ENCODE results near the gene DNAJC30. TPM values are rescaled to one million over a fixed set of nuclear protein-coding genes. Genes with fewer than 3 reads are reported as not detected.
A peak's percentile ranks its signal among the peaks of the same experiment; 100 is the strongest.
"Not testable (repeated sequence)": the region's sequence is repeated elsewhere in the genome, so short reads cannot be mapped to it uniquely, and the experiment has no call there.

Gene DNAJC30
- total RNA-seq, 1 donor: 2.9 TPM

- Histone ChIP-seq H3K27ac (ENCODE audit: low read depth, low read length) (no peak overlapping the region), H2AFZ (ENCODE audit: low read length) (no peak overlapping the region), H3K4me3 (ENCODE audit: insufficient read depth, low read length) (no peak overlapping the region), H3K4me2 (ENCODE audit: insufficient read depth, low read length) (no peak overlapping the region), H3K27me3 (ENCODE audit: insufficient read depth, low read length) (no peaks in the 10 kb centered on the region), H3K4me1 (ENCODE audit: insufficient read depth, low read length) (no peaks in the 10 kb centered on the region), H3K36me3 (ENCODE audit: insufficient read depth, low read length) (no peaks in the 10 kb centered on the region), H3K9me3 (ENCODE audit: low read depth, low read length) (no peaks in the 10 kb centered on the region), H3K79me2 (ENCODE audit: insufficient read depth, low read length) (no peaks in the 10 kb centered on the region), H4K20me1 (ENCODE audit: insufficient read depth, low read length) (no peaks in the 10 kb centered on the region)
- DNase-seq (ENCODE audit: insufficient read length, low spot score, missing footprints): peak; percentile 26
- no peak for TF ChIP-seq CTCF (IDR thresholded peaks at IDR 0.05; ENCODE audit: extremely low read depth, low read depth, low read length)
Measured at GRCh38 chr7:73727952-73728351, 44.7 kb upstream of the DNAJC30 start.

- H3K36me3 ChIP-seq (ENCODE audit: insufficient read depth, low read length): no peaks in the 10 kb centered on the region
- H3K4me3 ChIP-seq (ENCODE audit: insufficient read depth, low read length): no peak overlapping the region
- no peak overlapping the region for H2AFZ ChIP-seq (ENCODE audit: low read length)
- no peaks in the 10 kb centered on the region for H3K79me2 ChIP-seq (ENCODE audit: insufficient read depth, low read length)
- no peaks in the 10 kb centered on the region for H3K9me3 ChIP-seq (ENCODE audit: low read depth, low read length)
- H3K4me2 ChIP-seq (ENCODE audit: insufficient read depth, low read length): no peak overlapping the region
- peak; percentile 3 for TF ChIP-seq CTCF (IDR thresholded peaks at IDR 0.05; ENCODE audit: extremely low read depth, low read depth, low read length)
- DNase-seq (ENCODE audit: insufficient read length, low spot score, missing footprints): no peak
- no peaks in the 10 kb centered on the region for H3K27me3 ChIP-seq (ENCODE audit: insufficient read depth, low read length)
- no peaks in the 10 kb centered on the region for H4K20me1 ChIP-seq (ENCODE audit: insufficient read depth, low read length)
- H3K4me1 ChIP-seq (ENCODE audit: insufficient read depth, low read length): no peaks in the 10 kb centered on the region
- H3K27ac ChIP-seq (ENCODE audit: low read depth, low read length): no peak overlapping the region
Measured at GRCh38 chr7:73726083-73726466, 42.8 kb upstream of the DNAJC30 start.

- TF ChIP-seq CTCF (IDR thresholded peaks at IDR 0.05; ENCODE audit: extremely low read depth, low read depth, low read length): no peak
- no peaks in the 10 kb centered on the region for H4K20me1 ChIP-seq (ENCODE audit: insufficient read depth, low read length)
- peaks cover 6% of the 10 kb centered on the region for H3K79me2 ChIP-seq (ENCODE audit: insufficient read depth, low read length)
- no peaks in the 10 kb centered on the region for H3K27me3 ChIP-seq (ENCODE audit: insufficient read depth, low read length)
- no peak overlapping the region for H2AFZ ChIP-seq (ENCODE audit: low read length)
- no peak for DNase-seq (ENCODE audit: insufficient read length, low spot score, missing footprints)
- no peak overlapping the region for H3K4me3 ChIP-seq (ENCODE audit: insufficient read depth, low read length)
- H3K4me2 ChIP-seq (ENCODE audit: insufficient read depth, low read length): no peak overlapping the region
- H3K36me3 ChIP-seq (ENCODE audit: insufficient read depth, low read length): no peaks in the 10 kb centered on the region
- no peaks in the 10 kb centered on the region for H3K4me1 ChIP-seq (ENCODE audit: insufficient read depth, low read length)
- no peak overlapping the region for H3K27ac ChIP-seq (ENCODE audit: low read depth, low read length)
- no peaks in the 10 kb centered on the region for H3K9me3 ChIP-seq (ENCODE audit: low read depth, low read length)
Measured at GRCh38 chr7:73723813-73724212, 40.6 kb upstream of the DNAJC30 start.

- Histone ChIP-seq H3K9me3 (ENCODE audit: low read depth, low read length) (no peaks in the 10 kb centered on the region), H3K4me3 (ENCODE audit: insufficient read depth, low read length) (no peak overlapping the region), H3K27ac (ENCODE audit: low read depth, low read length) (no peak overlapping the region), H2AFZ (ENCODE audit: low read length) (no peak overlapping the region), H3K4me1 (ENCODE audit: insufficient read depth, low read length) (peaks cover 8% of the 10 kb centered on the region), H3K27me3 (ENCODE audit: insufficient read depth, low read length) (no peaks in the 10 kb centered on the region), H3K36me3 (ENCODE audit: insufficient read depth, low read length) (no peaks in the 10 kb centered on the region), H4K20me1 (ENCODE audit: insufficient read depth, low read length) (peaks cover 9% of the 10 kb centered on the region), H3K4me2 (ENCODE audit: insufficient read depth, low read length) (no peak overlapping the region), H3K79me2 (ENCODE audit: insufficient read depth, low read length) (peaks cover 16% of the 10 kb centered on the region)
- peak; percentile 46 for DNase-seq (ENCODE audit: insufficient read length, low spot score, missing footprints)
- no peak for TF ChIP-seq CTCF (IDR thresholded peaks at IDR 0.05; ENCODE audit: extremely low read depth, low read depth, low read length)
Measured at GRCh38 chr7:73722785-73723184, 39.5 kb upstream of the DNAJC30 start.

GRCh38 chr7:73722182-73722581, 38.9 kb upstream of the DNAJC30 start:
- not testable (repeated sequence) for H3K27ac ChIP-seq (ENCODE audit: low read depth, low read length); H3K9me3 ChIP-seq (ENCODE audit: low read depth, low read length); H3K36me3 ChIP-seq (ENCODE audit: insufficient read depth, low read length); DNase-seq (ENCODE audit: insufficient read length, low spot score, missing footprints); H3K27me3 ChIP-seq (ENCODE audit: insufficient read depth, low read length); H2AFZ ChIP-seq (ENCODE audit: low read length); H3K4me2 ChIP-seq (ENCODE audit: insufficient read depth, low read length); H3K4me3 ChIP-seq (ENCODE audit: insufficient read depth, low read length)
- peaks cover 22% of the 10 kb centered on the region for H3K79me2 ChIP-seq (ENCODE audit: insufficient read depth, low read length)
- peaks cover 15% of the 10 kb centered on the region for H4K20me1 ChIP-seq (ENCODE audit: insufficient read depth, low read length)
- peaks cover 14% of the 10 kb centered on the region for H3K4me1 ChIP-seq (ENCODE audit: insufficient read depth, low read length)
